Sigmoid colon (tissue), 7 donors: ENCODE data around the gene FLCN. TPM values are rescaled to one million over a fixed set of nuclear protein-coding genes. Genes with fewer than 3 reads are reported as not detected.
A peak's percentile ranks its signal among the peaks of the same experiment; 100 is the strongest.

Experiments used
- DNase-seq: peaks from one replicate; pipeline ENCODE4 v3.0.0-alpha.2; 2019
- H3K27ac ChIP-seq, 4 donors: fragments of 200-600 bp; sonication (generic); one replicate each; pipeline ENCODE4 v1.5.1; 2016 to 2019; ENCODE audit warnings: mild to moderate bottlenecking in 1 of 4
- H3K27me3 ChIP-seq, 3 donors: fragments of 200-600 bp; sonication (generic); one replicate each; pipeline ENCODE4 v1.5.1; 2019; ENCODE audit warnings: mild to moderate bottlenecking in 1 of 3
- H3K36me3 ChIP-seq, 4 donors: fragments of 200-600 bp; sonication (generic); one replicate each; pipeline ENCODE4 v1.5.1; 2016 to 2019
- H3K4me1 ChIP-seq, 4 donors: fragments of 200-600 bp; sonication (generic); one replicate each; pipeline ENCODE4 v1.5.1; 2017 to 2019
- H3K4me3 ChIP-seq, 4 donors: fragments of 200-600 bp; sonication (generic); one replicate each; pipeline ENCODE4 v1.5.1; 2017 to 2019; ENCODE audit warnings: mild to moderate bottlenecking in 2 of 4, moderate library complexity in 1 of 4
- H3K9me3 ChIP-seq, 4 donors: fragments of 200-600 bp in 3 of 4; sonication (generic) in 3 of 4; one replicate each; pipeline versions ENCODE4 v1.5.1 to v1.6.1; 2013 to 2019
- CTCF ChIP-seq, 4 experiments: fragments of 450-650 bp in 3 of 4; fragments of 200-600 bp in 1 of 4; IDR thresholded peaks; one replicate each; pipeline ENCODE4 v1.5.1; 2016 to 2019; ENCODE audit warnings: antibody characterized with exemption in 4 of 4, mild to moderate bottlenecking in 3 of 4, moderate library complexity in 2 of 4
- EP300 ChIP-seq, 4 donors: sonication (generic); formaldehyde crosslinking; IDR thresholded peaks; one replicate each; pipeline ENCODE4 v1.6.1; 2017; ENCODE audit warnings: antibody characterized with exemption in 4 of 4
- POLR2A ChIP-seq, 2 donors: fragments of 450-650 bp; IDR thresholded peaks; one replicate each; pipeline ENCODE4 v1.6.1; 2016; ENCODE audit warnings: antibody characterized with exemption in 2 of 2, mild to moderate bottlenecking in 2 of 2, moderate library complexity in 2 of 2
- POLR2AphosphoS5 ChIP-seq, 4 donors: sonication (generic); formaldehyde crosslinking; IDR thresholded peaks; one replicate each; pipeline ENCODE4 v1.6.1; 2017; ENCODE audit warnings: antibody characterized with exemption in 4 of 4
- WGBS, 2 donors: extraction: QIAGEN DNeasy Blood & Tissue Kit; methylation state at CpG; one replicate each; pipeline ENCODE4 v1.1.7; 2013; 5-methylcytosine and 5-hydroxymethylcytosine counted together
- intact Hi-C: fragments of 100-400 bp; cut with DNase I; formaldehyde crosslinking; loops from one replicate; pipeline ENCODE4 v1.15.1; 2023
- polyA plus RNA-seq, 3 donors: library from polyadenylated mRNA; stranded (reverse); fragments of 200-250 nt; gene quantifications; one replicate each; pipeline ENCODE4 v1.2.3, GENCODE V29; 2013
- total RNA-seq, 4 donors: library from RNA; depleted of rRNA; stranded (reverse); fragments of >200 nt; gene quantifications; one replicate each; pipeline ENCODE4 v1.1.0, GENCODE V29; 2016
- donor health status: healthy with polysubstance abuse.
- donor health status: Bipolar disorder and iron deficiency.
- donor health status: healthy.

The FLCN gene
- total and polyA plus RNA-seq, 7 donors, result 10.8 to 122 (median 41.5) TPM

- peaks cover 0 to 85% (median 83%) of the 10 kb centered on the region in 4 donors for H3K4me1 ChIP-seq
- H3K27me3 ChIP-seq, result no peaks in the 10 kb centered on the region
- H3K36me3 ChIP-seq, result peaks cover 0 to 8% (median 2%) of the 10 kb centered on the region in 4 donors
- H3K9me3 ChIP-seq, result no peaks in the 10 kb centered on the region
- intact Hi-C loops, result loop anchor here (5.0 kb wide), 1 partner anchor 51 kb away; no protein-coding TSS in a partner anchor
- 90 to 93% methylated on average over 15 of the region's 15 CpGs for WGBS, 2 donors
- H3K27ac ChIP-seq, result peak overlapping the region; percentile 86 to 98 (median 94)
- DNase-seq, result no peak
- TF ChIP-seq POLR2AphosphoS5 (IDR thresholded peaks at IDR 0.05), result no peak
- TF ChIP-seq CTCF (IDR thresholded peaks at IDR 0.05), result no peak
- no peak for TF ChIP-seq POLR2A (IDR thresholded peaks at IDR 0.05)
- peak overlapping the region in 1 of 4 donors; percentile 68 for H3K4me3 ChIP-seq
Measured at GRCh38 chr17:17203173-17203730, 33.7 kb downstream of the FLCN start.

GRCh38 chr17:17201907-17202306, 35.1 kb downstream of the FLCN start:
- Histone ChIP-seq H3K4me1 (peaks cover 0 to 86% (median 82%) of the 10 kb centered on the region in 4 donors), H3K4me3 (no peak overlapping the region), H3K9me3 (no peaks in the 10 kb centered on the region), H3K27ac (peak overlapping the region; percentile 86 to 98 (median 94)), H3K36me3 (peaks cover 0 to 8% (median 2%) of the 10 kb centered on the region in 4 donors), H3K27me3 (no peaks in the 10 kb centered on the region)
- peak in 1 of 4 donors; percentile 33 for TF ChIP-seq EP300 (IDR thresholded peaks at IDR 0.05)
- TF ChIP-seq POLR2AphosphoS5 (IDR thresholded peaks at IDR 0.05), result peak in 2 of 4 donors; percentile 49 to 58
- TF ChIP-seq CTCF (IDR thresholded peaks at IDR 0.05), result no peak
- 88 to 93% methylated on average over 8 of the region's 8 CpGs for WGBS, 2 donors
- DNase-seq, result peak; percentile 82
- intact Hi-C loops, result loop anchor here (5.0 kb wide), 1 partner anchor 50 kb away; no protein-coding TSS in a partner anchor

GRCh38 chr17:17201271-17201670, 35.7 kb downstream of the FLCN start:
- Histone ChIP-seq H3K36me3 (peaks cover 0 to 8% (median 2%) of the 10 kb centered on the region in 4 donors), H3K4me3 (no peak overlapping the region), H3K4me1 (peaks cover 0 to 80% (median 75%) of the 10 kb centered on the region in 4 donors), H3K9me3 (no peaks in the 10 kb centered on the region), H3K27me3 (no peaks in the 10 kb centered on the region), H3K27ac (peak overlapping the region; percentile 86 to 98 (median 94))
- intact Hi-C loops, result loop anchor here (5.0 kb wide), 1 partner anchor 49 kb away; no protein-coding TSS in a partner anchor
- 85 to 89% methylated on average over 10 of the region's 10 CpGs for WGBS, 2 donors
- DNase-seq, result no peak
- TF ChIP-seq POLR2AphosphoS5 (IDR thresholded peaks at IDR 0.05), result peak in 1 of 4 donors; percentile 26
- no peak for TF ChIP-seq EP300 (IDR thresholded peaks at IDR 0.05)

GRCh38 chr17:17200831-17201230, 36.1 kb downstream of the FLCN start:
- no peak for TF ChIP-seq CTCF (IDR thresholded peaks at IDR 0.05)
- TF ChIP-seq POLR2A (IDR thresholded peaks at IDR 0.05), result no peak
- TF ChIP-seq POLR2AphosphoS5 (IDR thresholded peaks at IDR 0.05), result peak; percentile 21 to 75 (median 64)
- TF ChIP-seq EP300 (IDR thresholded peaks at IDR 0.05), result peak in 2 of 4 donors; percentile 61 to 68
- peaks cover 0 to 8% (median 2%) of the 10 kb centered on the region in 4 donors for H3K36me3 ChIP-seq
- DNase-seq, result peak; percentile 91
- no peaks in the 10 kb centered on the region for H3K27me3 ChIP-seq
- peak overlapping the region in 2 of 4 donors; percentile 16 to 17 for H3K4me3 ChIP-seq
- H3K9me3 ChIP-seq, result no peaks in the 10 kb centered on the region
- H3K4me1 ChIP-seq, result peaks cover 0 to 75% (median 72%) of the 10 kb centered on the region in 4 donors
- WGBS, 2 donors, result 69 to 73% methylated on average over 5 of the region's 5 CpGs
- H3K27ac ChIP-seq, result peak overlapping the region; percentile 86 to 98 (median 94)
- intact Hi-C loops, result loop anchor here (5.0 kb wide), 1 partner anchor 49 kb away; no protein-coding TSS in a partner anchor

GRCh38 chr17:17200311-17200710, 36.7 kb downstream of the FLCN start:
- WGBS, 2 donors, result 74 to 81% methylated on average over 7 of the region's 7 CpGs
- H3K27ac ChIP-seq, result peak overlapping the region; percentile 86 to 98 (median 94)
- peak overlapping the region in 2 of 4 donors; percentile 16 to 17 for H3K4me3 ChIP-seq
- H3K4me1 ChIP-seq, result peaks cover 0 to 70% (median 67%) of the 10 kb centered on the region in 4 donors
- no peak for DNase-seq
- intact Hi-C loops, result loop anchor here (5.0 kb wide), 1 partner anchor 48 kb away; no protein-coding TSS in a partner anchor
- H3K9me3 ChIP-seq, result no peaks in the 10 kb centered on the region
- peaks cover 0 to 8% (median 2%) of the 10 kb centered on the region in 4 donors for H3K36me3 ChIP-seq
- TF ChIP-seq POLR2AphosphoS5 (IDR thresholded peaks at IDR 0.05), result no peak
- TF ChIP-seq EP300 (IDR thresholded peaks at IDR 0.05), result no peak
- TF ChIP-seq CTCF (IDR thresholded peaks at IDR 0.05), result no peak
- no peak for TF ChIP-seq POLR2A (IDR thresholded peaks at IDR 0.05)
- no peaks in the 10 kb centered on the region for H3K27me3 ChIP-seq
